Stomach (tissue), 9 donors: ENCODE measurements around the gene ZNF687. TPM values are rescaled to one million over a fixed set of nuclear protein-coding genes. Genes with fewer than 3 reads are reported as not detected.

Source experiments
- DNase-seq, 2 donors: peaks; one replicate each; pipeline versions ENCODE4 v3.0.0 to v3.0.0-alpha.2; 2013 to 2019
- H3K27ac ChIP-seq, 5 donors: fragments of 200-600 bp in 4 of 5; sonication (generic) in 4 of 5; one replicate each; pipeline ENCODE4 v1.5.1; 2013 to 2019; ENCODE audit warnings: mild to moderate bottlenecking in 1 of 5, moderate library complexity in 1 of 5
- H3K27me3 ChIP-seq, 3 donors: fragments of 200-600 bp; sonication (generic); one replicate each; pipeline ENCODE4 v1.5.1; 2017 to 2019; ENCODE audit warnings: mixed run types in 1 of 3
- H3K36me3 ChIP-seq, 4 donors: fragments of 200-600 bp; sonication (generic); 1 replicate in 3 of 4; 2 replicates in 1 of 4; pipeline ENCODE4 v1.5.1; 2016 to 2019
- H3K4me1 ChIP-seq, 4 donors: fragments of 200-600 bp; sonication (generic); one replicate each; pipeline ENCODE4 v1.5.1; 2016 to 2019
- H3K4me3 ChIP-seq, 4 donors: fragments of 200-600 bp; sonication (generic) in 3 of 4; one replicate each; pipeline ENCODE4 v1.5.1; 2016 to 2019; ENCODE audit warnings: mild to moderate bottlenecking in 1 of 4
- H3K9me3 ChIP-seq, 4 donors: fragments of 200-600 bp; sonication (generic); one replicate each; pipeline ENCODE4 v1.5.1; 2016 to 2019
- EP300 ChIP-seq: sonication (generic); formaldehyde crosslinking; IDR thresholded peaks from one replicate; pipeline ENCODE4 v1.6.1; 2017; ENCODE audit warnings: antibody characterized with exemption
- POLR2A ChIP-seq, 4 donors: fragments of 450-650 bp; IDR thresholded peaks; one replicate each; pipeline ENCODE4 v1.6.1; 2016; ENCODE audit warnings: antibody characterized with exemption in 4 of 4, control low read depth in 2 of 4, mild to moderate bottlenecking in 1 of 4, moderate library complexity in 1 of 4
- POLR2AphosphoS5 ChIP-seq, 3 donors: sonication (generic); formaldehyde crosslinking; IDR thresholded peaks; one replicate each; pipeline ENCODE4 v1.6.1; 2016; ENCODE audit warnings: antibody characterized with exemption in 3 of 3
- WGBS, 5 donors: extraction: QIAGEN DNeasy Blood & Tissue Kit in 3 of 5; methylation state at CpG; one replicate each; pipeline versions ENCODE4 v1.1.5 to v1.1.7; 2013 to 2018; 5-methylcytosine and 5-hydroxymethylcytosine counted together
- intact Hi-C: fragments of 100-400 bp; cut with DNase I; formaldehyde crosslinking; loops from one replicate; pipeline ENCODE4 v1.15.1; 2023; ENCODE audit warnings: low total_unique reads
- polyA plus RNA-seq, 3 donors: library from polyadenylated mRNA; stranded (reverse); fragments of 200-250 nt; gene quantifications; one replicate each; pipeline ENCODE4 v1.2.3, GENCODE V29; 2013
- total RNA-seq, 5 donors: library from RNA; depleted of rRNA; stranded (reverse); fragments of >200 nt; gene quantifications; one replicate each; pipeline versions ENCODE4 v1.1.0 to v1.2.3, GENCODE V29; 2014 to 2016
- TF ChIP-seq, protein P1 (sequence below), 7 experiments: fragments of 450-650 bp in 4 of 7; fragments of 200-600 bp in 3 of 7; sonication (generic) in 3 of 7; IDR thresholded peaks; one replicate each; pipeline ENCODE4 v1.5.1; 2016 to 2019; ENCODE audit warnings: antibody characterized with exemption in 7 of 7, control low read depth in 2 of 7, mild to moderate bottlenecking in 1 of 7
- donor health status: healthy with polysubstance abuse.
- donor health status: Bipolar disorder and iron deficiency.
- donor health status: healthy.

The ZNF687 gene
- total and polyA plus RNA-seq, 8 donors: 6.8 to 59.6 (median 14.5) TPM

DNA sequence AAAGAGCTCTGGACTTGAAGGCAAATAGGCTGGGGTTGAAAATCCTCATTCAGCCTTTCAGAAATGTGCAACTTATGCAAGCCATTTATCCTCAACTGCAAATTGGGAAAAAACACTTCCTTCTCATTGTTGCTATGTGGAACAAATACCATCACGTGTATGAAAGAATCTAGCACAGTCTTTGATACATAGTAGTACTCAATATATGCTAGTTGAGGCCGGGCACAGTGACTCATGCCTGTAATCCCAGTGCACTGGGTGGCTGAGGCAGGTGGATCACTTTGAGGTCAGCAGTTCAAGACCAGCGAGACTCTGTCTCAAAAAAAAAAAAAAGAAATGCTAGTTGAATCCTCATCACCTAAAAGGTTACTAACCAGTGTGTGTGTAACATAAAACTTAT is 36.9 kb downstream of the ZNF687 start:
- peaks cover 11 to 53% (median 28%) of the 10 kb centered on the region in 4 donors for H3K4me1 ChIP-seq
- no peaks in the 10 kb centered on the region for H3K9me3 ChIP-seq
- no peak overlapping the region for H3K4me3 ChIP-seq
- TF ChIP-seq EP300: no peak
- TF ChIP-seq POLR2A (IDR thresholded peaks at IDR 0.05): no peak
- no peak for TF ChIP-seq POLR2AphosphoS5 (IDR thresholded peaks at IDR 0.05)
- TF ChIP-seq, protein P1, sequence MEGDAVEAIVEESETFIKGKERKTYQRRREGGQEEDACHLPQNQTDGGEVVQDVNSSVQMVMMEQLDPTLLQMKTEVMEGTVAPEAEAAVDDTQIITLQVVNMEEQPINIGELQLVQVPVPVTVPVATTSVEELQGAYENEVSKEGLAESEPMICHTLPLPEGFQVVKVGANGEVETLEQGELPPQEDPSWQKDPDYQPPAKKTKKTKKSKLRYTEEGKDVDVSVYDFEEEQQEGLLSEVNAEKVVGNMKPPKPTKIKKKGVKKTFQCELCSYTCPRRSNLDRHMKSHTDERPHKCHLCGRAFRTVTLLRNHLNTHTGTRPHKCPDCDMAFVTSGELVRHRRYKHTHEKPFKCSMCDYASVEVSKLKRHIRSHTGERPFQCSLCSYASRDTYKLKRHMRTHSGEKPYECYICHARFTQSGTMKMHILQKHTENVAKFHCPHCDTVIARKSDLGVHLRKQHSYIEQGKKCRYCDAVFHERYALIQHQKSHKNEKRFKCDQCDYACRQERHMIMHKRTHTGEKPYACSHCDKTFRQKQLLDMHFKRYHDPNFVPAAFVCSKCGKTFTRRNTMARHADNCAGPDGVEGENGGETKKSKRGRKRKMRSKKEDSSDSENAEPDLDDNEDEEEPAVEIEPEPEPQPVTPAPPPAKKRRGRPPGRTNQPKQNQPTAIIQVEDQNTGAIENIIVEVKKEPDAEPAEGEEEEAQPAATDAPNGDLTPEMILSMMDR (IDR thresholded peaks at IDR 0.05): no peak
- DNase-seq: no peak
- no peaks in the 10 kb centered on the region for H3K27me3 ChIP-seq
- no peak overlapping the region for H3K27ac ChIP-seq
- H3K36me3 ChIP-seq: peaks cover 47 to 100% (median 96%) of the 10 kb centered on the region in 4 donors
- intact Hi-C loops: no loop called here
- WGBS, 5 donors: 61 to 73% (median 70%) methylated on average over 3 of the region's 3 CpGs

DNA sequence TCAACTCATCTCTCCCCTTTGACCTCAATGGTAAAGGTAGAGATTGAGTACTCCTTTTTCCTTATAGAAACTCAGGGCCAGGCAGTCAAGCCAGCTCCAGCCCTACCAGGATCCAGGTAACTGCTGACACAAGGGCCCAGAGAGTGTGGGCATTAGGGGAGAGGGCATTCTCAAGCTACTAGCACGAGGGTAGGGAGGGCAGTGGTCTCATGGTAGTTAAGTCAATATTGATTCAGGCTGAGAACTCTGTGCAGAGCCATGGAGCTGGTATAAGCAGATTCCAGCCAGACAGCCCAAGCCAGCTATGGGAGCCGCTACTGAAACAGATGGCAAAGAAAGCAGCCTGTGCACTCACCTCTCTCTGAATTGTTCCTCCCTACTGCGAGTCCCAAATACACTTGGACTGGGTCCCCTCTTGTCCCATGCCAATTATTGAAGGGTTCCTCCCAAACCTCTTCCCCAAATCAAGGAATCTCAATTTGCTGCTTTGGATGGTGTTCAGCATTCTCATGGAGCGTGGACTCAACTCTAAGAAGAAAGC is 42.4 kb downstream of the ZNF687 start:
- H3K27ac ChIP-seq: no peak overlapping the region
- H3K4me3 ChIP-seq: peak overlapping the region in 1 of 4 donors; percentile 87
- H3K27me3 ChIP-seq: no peaks in the 10 kb centered on the region
- TF ChIP-seq, protein P1 (IDR thresholded peaks at IDR 0.05): no peak
- TF ChIP-seq POLR2AphosphoS5 (IDR thresholded peaks at IDR 0.05) (no peak), POLR2A (IDR thresholded peaks at IDR 0.05) (no peak), EP300 (no peak)
- no peaks in the 10 kb centered on the region for H3K9me3 ChIP-seq
- intact Hi-C loops: no loop called here
- H3K36me3 ChIP-seq: peaks cover 25 to 64% (median 60%) of the 10 kb centered on the region in 4 donors
- H3K4me1 ChIP-seq: peaks cover 21 to 75% (median 50%) of the 10 kb centered on the region in 4 donors
- 49 to 93% (median 58%) methylated on average over 4 of the region's 4 CpGs for WGBS, 5 donors
- DNase-seq: peak in 1 of 2 donors; percentile 81

DNA sequence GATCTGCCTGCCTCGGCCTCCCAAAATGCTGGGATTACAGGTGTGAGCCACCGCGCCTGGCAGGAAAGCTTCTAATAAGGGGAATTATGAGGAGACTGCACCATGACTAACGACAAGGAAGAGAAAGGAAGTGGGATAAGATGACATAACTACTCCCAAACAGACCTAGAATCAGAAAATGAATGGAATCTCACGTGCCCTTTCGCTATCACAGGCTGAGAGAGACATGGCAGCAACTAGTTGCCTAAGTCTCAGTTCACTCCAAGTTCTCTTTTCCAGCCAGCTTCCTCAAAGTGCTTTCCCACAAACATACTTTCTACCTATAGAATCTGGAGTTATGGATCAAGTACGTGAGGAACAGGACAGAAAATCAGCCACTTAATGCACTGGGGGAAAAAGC is 43.1 kb downstream of the ZNF687 start:
- peaks cover 21 to 56% (median 52%) of the 10 kb centered on the region in 4 donors for H3K36me3 ChIP-seq
- H3K4me3 ChIP-seq: peak overlapping the region in 2 of 4 donors; percentile 87 to 88
- peaks cover 21 to 67% (median 48%) of the 10 kb centered on the region in 4 donors for H3K4me1 ChIP-seq
- intact Hi-C loops: no loop called here
- peak overlapping the region in 1 of 5 donors; percentile 98 for H3K27ac ChIP-seq
- DNase-seq: no peak
- no peak for TF ChIP-seq EP300
- TF ChIP-seq, protein P1 (IDR thresholded peaks at IDR 0.05): no peak
- no peak for TF ChIP-seq POLR2AphosphoS5 (IDR thresholded peaks at IDR 0.05)
- TF ChIP-seq POLR2A (IDR thresholded peaks at IDR 0.05): no peak
- no peaks in the 10 kb centered on the region for H3K27me3 ChIP-seq
- WGBS, 5 donors: 79 to 86% (median 81%) methylated on average over 7 of the region's 7 CpGs
- no peaks in the 10 kb centered on the region for H3K9me3 ChIP-seq

DNA sequence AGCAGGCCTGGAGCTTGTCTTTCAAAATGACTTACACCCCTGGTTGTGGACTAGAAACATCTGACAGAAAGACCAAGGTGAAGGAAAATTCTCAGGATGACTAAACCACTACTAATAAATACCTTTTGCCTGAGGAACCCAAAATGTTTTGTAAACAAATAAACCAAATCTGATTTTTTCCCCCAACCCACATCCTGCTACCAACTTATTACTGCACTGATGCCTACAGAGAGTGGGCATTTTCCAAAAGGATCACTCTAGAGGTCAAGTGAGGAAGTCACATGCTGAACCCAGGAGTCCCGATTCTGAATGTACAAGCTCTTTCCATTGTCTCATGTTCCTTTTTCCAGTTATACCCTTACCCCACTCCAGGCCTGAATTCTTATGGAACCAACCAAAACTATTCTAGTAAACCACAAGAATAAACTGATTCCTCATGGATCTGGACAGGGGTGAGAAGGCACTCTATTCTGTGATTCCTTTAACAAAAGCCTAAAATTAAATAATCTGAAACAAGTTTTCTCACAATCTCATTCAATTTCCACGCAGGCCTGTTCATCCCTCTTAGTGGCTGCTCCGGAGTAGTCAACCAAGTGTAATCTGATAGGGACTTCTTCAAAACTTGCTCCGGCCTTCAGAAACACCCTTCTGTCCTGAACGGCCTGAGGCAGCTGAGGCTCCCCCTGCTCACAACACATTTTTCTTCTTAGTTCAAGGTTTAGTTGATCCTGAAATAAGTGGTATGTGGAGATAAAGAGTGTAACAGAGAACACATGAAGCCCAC is 43.7 kb downstream of the ZNF687 start:
- TF ChIP-seq POLR2A (IDR thresholded peaks at IDR 0.05): no peak
- H3K36me3 ChIP-seq: peaks cover 21 to 50% (median 46%) of the 10 kb centered on the region in 4 donors
- WGBS, 5 donors: 17 to 27% (median 21%) methylated on average over 5 of the region's 5 CpGs
- H3K4me1 ChIP-seq: peaks cover 21 to 61% (median 46%) of the 10 kb centered on the region in 4 donors
- intact Hi-C loops: no loop called here
- H3K27me3 ChIP-seq: no peaks in the 10 kb centered on the region
- peak overlapping the region in 4 of 5 donors; percentile 93 to 98 (median 95) for H3K27ac ChIP-seq
- no peaks in the 10 kb centered on the region for H3K9me3 ChIP-seq
- DNase-seq: no peak
- H3K4me3 ChIP-seq: peak overlapping the region; percentile 66 to 88 (median 86)
